Measurements from ENCODE around the gene XAGE1A.
"Not testable (repeated sequence)": the region's sequence is repeated elsewhere in the genome, so short reads cannot be mapped to it uniquely, and the experiment has no call there.

The XAGE1A gene

GRCh38 chrX:52504551-52504950 is 8.9 kb downstream of the XAGE1A start:
- H3K4me2 ChIP-seq (ENCODE audit: low read depth, low read length, poor library complexity, severe bottlenecking), result no peak overlapping the region
- no peaks in the 10 kb centered on the region for H4K20me1 ChIP-seq (ENCODE audit: insufficient read depth, low read length, poor library complexity, severe bottlenecking)
- no peaks in the 10 kb centered on the region for H3K4me1 ChIP-seq (ENCODE audit: insufficient read depth, low read length, poor library complexity, severe bottlenecking)
- H3K36me3 ChIP-seq (ENCODE audit: insufficient read depth, low read length), result no peaks in the 10 kb centered on the region
- H3K79me2 ChIP-seq (ENCODE audit: insufficient read depth, low read length), result no peaks in the 10 kb centered on the region
- H3K4me3 ChIP-seq (ENCODE audit: low read length, poor library complexity, severe bottlenecking), result no peak overlapping the region
- H3K9ac ChIP-seq (ENCODE audit: low read depth, low read length, poor library complexity, severe bottlenecking), result no peak overlapping the region
- TF ChIP-seq, protein P1, sequence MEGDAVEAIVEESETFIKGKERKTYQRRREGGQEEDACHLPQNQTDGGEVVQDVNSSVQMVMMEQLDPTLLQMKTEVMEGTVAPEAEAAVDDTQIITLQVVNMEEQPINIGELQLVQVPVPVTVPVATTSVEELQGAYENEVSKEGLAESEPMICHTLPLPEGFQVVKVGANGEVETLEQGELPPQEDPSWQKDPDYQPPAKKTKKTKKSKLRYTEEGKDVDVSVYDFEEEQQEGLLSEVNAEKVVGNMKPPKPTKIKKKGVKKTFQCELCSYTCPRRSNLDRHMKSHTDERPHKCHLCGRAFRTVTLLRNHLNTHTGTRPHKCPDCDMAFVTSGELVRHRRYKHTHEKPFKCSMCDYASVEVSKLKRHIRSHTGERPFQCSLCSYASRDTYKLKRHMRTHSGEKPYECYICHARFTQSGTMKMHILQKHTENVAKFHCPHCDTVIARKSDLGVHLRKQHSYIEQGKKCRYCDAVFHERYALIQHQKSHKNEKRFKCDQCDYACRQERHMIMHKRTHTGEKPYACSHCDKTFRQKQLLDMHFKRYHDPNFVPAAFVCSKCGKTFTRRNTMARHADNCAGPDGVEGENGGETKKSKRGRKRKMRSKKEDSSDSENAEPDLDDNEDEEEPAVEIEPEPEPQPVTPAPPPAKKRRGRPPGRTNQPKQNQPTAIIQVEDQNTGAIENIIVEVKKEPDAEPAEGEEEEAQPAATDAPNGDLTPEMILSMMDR (conservative IDR thresholded peaks at IDR 0.05; ENCODE audit: low read length), result no peak
- no peak for TF ChIP-seq EZH2phosphoT487 (IDR thresholded peaks at IDR 0.05; ENCODE audit: borderline replicate concordance)
- no peaks in the 10 kb centered on the region for H3K9me2 ChIP-seq (replicated peaks; ENCODE audit: low read depth, low read length)
- H3K27me3 ChIP-seq (ENCODE audit: insufficient read depth, low read length, poor library complexity, severe bottlenecking), result no peaks in the 10 kb centered on the region
- H3F3A ChIP-seq (ENCODE audit: low read depth), result no peaks in the 10 kb centered on the region
- H3K9me3 ChIP-seq (ENCODE audit: insufficient read depth, low read depth, low read length), result no peaks in the 10 kb centered on the region
- no peak overlapping the region for H2AFZ ChIP-seq (ENCODE audit: low read length)

- Histone ChIP-seq H3K4me2 (ENCODE audit: low read depth, low read length, poor library complexity, severe bottlenecking) (no peak overlapping the region), H3K4me1 (ENCODE audit: insufficient read depth, low read length, poor library complexity, severe bottlenecking) (no peaks in the 10 kb centered on the region), H3K27me3 (ENCODE audit: insufficient read depth, low read length, poor library complexity, severe bottlenecking) (no peaks in the 10 kb centered on the region), H3F3A (ENCODE audit: low read depth) (no peaks in the 10 kb centered on the region), H3K36me3 (ENCODE audit: insufficient read depth, low read length) (no peaks in the 10 kb centered on the region), H3K79me2 (ENCODE audit: insufficient read depth, low read length) (no peaks in the 10 kb centered on the region), H3K4me3 (ENCODE audit: low read length, poor library complexity, severe bottlenecking) (no peak overlapping the region), H2AFZ (ENCODE audit: low read length) (no peak overlapping the region), H3K9me2 (replicated peaks; ENCODE audit: low read depth, low read length) (no peaks in the 10 kb centered on the region), H3K9ac (ENCODE audit: low read depth, low read length, poor library complexity, severe bottlenecking) (no peak overlapping the region), H4K20me1 (ENCODE audit: insufficient read depth, low read length, poor library complexity, severe bottlenecking) (no peaks in the 10 kb centered on the region), H3K9me3 (ENCODE audit: insufficient read depth, low read depth, low read length) (no peaks in the 10 kb centered on the region)
- TF ChIP-seq EZH2phosphoT487 (IDR thresholded peaks at IDR 0.05; ENCODE audit: borderline replicate concordance), result no peak
- TF ChIP-seq, protein P1 (conservative IDR thresholded peaks at IDR 0.05; ENCODE audit: low read length), result no peak
These were observed 11.7 kb downstream of the XAGE1A start for GRCh38 chrX:52507331-52507730.

GRCh38 chrX:52509916-52510315 is 14.3 kb downstream of the XAGE1A start:
- Histone ChIP-seq H3K4me2 (ENCODE audit: low read depth, low read length, poor library complexity, severe bottlenecking) (no peak overlapping the region), H3K27me3 (ENCODE audit: insufficient read depth, low read length, poor library complexity, severe bottlenecking) (no peaks in the 10 kb centered on the region), H3K36me3 (ENCODE audit: insufficient read depth, low read length) (no peaks in the 10 kb centered on the region), H3K79me2 (ENCODE audit: insufficient read depth, low read length) (no peaks in the 10 kb centered on the region), H3K9ac (ENCODE audit: low read depth, low read length, poor library complexity, severe bottlenecking) (no peak overlapping the region), H3K9me3 (ENCODE audit: insufficient read depth, low read depth, low read length) (no peaks in the 10 kb centered on the region), H3K4me1 (ENCODE audit: insufficient read depth, low read length, poor library complexity, severe bottlenecking) (no peaks in the 10 kb centered on the region), H3K4me3 (ENCODE audit: low read length, poor library complexity, severe bottlenecking) (no peak overlapping the region), H3K9me2 (replicated peaks; ENCODE audit: low read depth, low read length) (no peaks in the 10 kb centered on the region), H3F3A (ENCODE audit: low read depth) (no peaks in the 10 kb centered on the region), H2AFZ (ENCODE audit: low read length) (no peak overlapping the region), H4K20me1 (ENCODE audit: insufficient read depth, low read length, poor library complexity, severe bottlenecking) (no peaks in the 10 kb centered on the region)
- TF ChIP-seq EZH2phosphoT487 (IDR thresholded peaks at IDR 0.05; ENCODE audit: borderline replicate concordance), result no peak
- TF ChIP-seq, protein P1 (conservative IDR thresholded peaks at IDR 0.05; ENCODE audit: low read length), result no peak

- H3K36me3 ChIP-seq (ENCODE audit: insufficient read depth, low read length); H4K20me1 ChIP-seq (ENCODE audit: insufficient read depth, low read length, poor library complexity, severe bottlenecking): not testable (repeated sequence)
These were observed 15.5 kb downstream of the XAGE1A start for GRCh38 chrX:52511126-52511525.

GRCh38 chrX:52516110-52516986 is 20.7 kb downstream of the XAGE1A start:
- not testable (repeated sequence) for H3K9me2 ChIP-seq (replicated peaks; ENCODE audit: low read depth, low read length); H3K4me3 ChIP-seq (ENCODE audit: low read length, poor library complexity, severe bottlenecking); H3K9me3 ChIP-seq (ENCODE audit: insufficient read depth, low read depth, low read length); H3K4me2 ChIP-seq (ENCODE audit: low read depth, low read length, poor library complexity, severe bottlenecking); H3K27me3 ChIP-seq (ENCODE audit: insufficient read depth, low read length, poor library complexity, severe bottlenecking); H3K9ac ChIP-seq (ENCODE audit: low read depth, low read length, poor library complexity, severe bottlenecking); H3F3A ChIP-seq (ENCODE audit: low read depth); H3K36me3 ChIP-seq (ENCODE audit: insufficient read depth, low read length); H2AFZ ChIP-seq (ENCODE audit: low read length); H3K79me2 ChIP-seq (ENCODE audit: insufficient read depth, low read length); H3K4me1 ChIP-seq (ENCODE audit: insufficient read depth, low read length, poor library complexity, severe bottlenecking); H4K20me1 ChIP-seq (ENCODE audit: insufficient read depth, low read length, poor library complexity, severe bottlenecking)

More at GRCh38 chrX:52511126-52511525, 15.5 kb downstream of the XAGE1A start:
- not testable (repeated sequence) for H2AFZ ChIP-seq (ENCODE audit: low read length); H3K27me3 ChIP-seq (ENCODE audit: insufficient read depth, low read length, poor library complexity, severe bottlenecking); H3K4me3 ChIP-seq (ENCODE audit: low read length, poor library complexity, severe bottlenecking); H3K9me2 ChIP-seq (replicated peaks; ENCODE audit: low read depth, low read length); H3K79me2 ChIP-seq (ENCODE audit: insufficient read depth, low read length); H3F3A ChIP-seq (ENCODE audit: low read depth); H3K4me2 ChIP-seq (ENCODE audit: low read depth, low read length, poor library complexity, severe bottlenecking); H3K9me3 ChIP-seq (ENCODE audit: insufficient read depth, low read depth, low read length); H3K9ac ChIP-seq (ENCODE audit: low read depth, low read length, poor library complexity, severe bottlenecking); H3K4me1 ChIP-seq (ENCODE audit: insufficient read depth, low read length, poor library complexity, severe bottlenecking)

Measured in Loucy (cell line).